Smooth muscle cell (in vitro differentiated cells): ENCODE data around the gene C9orf85. TPM values are rescaled to one million over a fixed set of nuclear protein-coding genes. Genes with fewer than 3 reads are reported as not detected.
A peak's percentile ranks its signal among the peaks of the same experiment; 100 is the strongest.

Source experiments
- DNase-seq: peaks from one replicate; lab custom pipeline; 2025; ENCODE audit not compliant: unreplicated experiment; lab: John Stamatoyannopoulos, UW
- H2AFZ ChIP-seq: fragments of 200-600 bp; sonication (generic); 2 replicates; pipeline ENCODE4 v1.6.0; 2016; ENCODE audit warnings: antibody characterized with exemption, low read depth, mild to moderate bottlenecking
- H3F3A ChIP-seq: fragments of 200-600 bp; sonication (generic); 2 replicates; pipeline ENCODE4 v1.6.0; 2017; ENCODE audit warnings: antibody characterized with exemption, low read depth
- H3K27ac ChIP-seq: fragments of 200-600 bp; sonication (generic); 2 replicates; pipeline ENCODE4 v1.5.1; 2016; ENCODE audit warnings: low read depth, mild to moderate bottlenecking
- H3K27me3 ChIP-seq: fragments of 200-600 bp; sonication (generic); 2 replicates; pipeline ENCODE4 v1.6.1; 2016; ENCODE audit warnings: low read depth, mild to moderate bottlenecking
- H3K36me3 ChIP-seq: fragments of 200-600 bp; sonication (generic); 2 replicates; pipeline ENCODE4 v1.5.1; 2016; ENCODE audit warnings: low read depth
- H3K4me1 ChIP-seq: fragments of 200-600 bp; sonication (generic); 2 replicates; pipeline ENCODE4 v1.5.1; 2016; ENCODE audit warnings: low read depth
- H3K4me2 ChIP-seq: fragments of 200-600 bp; sonication (generic); 2 replicates; pipeline ENCODE4 v1.6.0; 2016; ENCODE audit warnings: mild to moderate bottlenecking
- H3K4me3 ChIP-seq: fragments of 200-600 bp; sonication (generic); 2 replicates; pipeline ENCODE4 v1.5.1; 2016; ENCODE audit warnings: mild to moderate bottlenecking
- H3K79me2 ChIP-seq: fragments of 200-600 bp; sonication (generic); 2 replicates; pipeline ENCODE4 v1.6.0; 2016; ENCODE audit warnings: low read depth, mild to moderate bottlenecking
- H3K9ac ChIP-seq: fragments of 200-600 bp; sonication (generic); 2 replicates; pipeline ENCODE4 v1.6.0; 2016; ENCODE audit warnings: low read depth
- H3K9me3 ChIP-seq: fragments of 200-600 bp; sonication (generic); replicated peaks from 2 replicates; pipeline ENCODE4 v1.5.1; 2016; ENCODE audit warnings: low read depth
- H4K20me1 ChIP-seq: fragments of 200-600 bp; sonication (generic); 2 replicates; pipeline ENCODE4 v1.6.0; 2016; ENCODE audit warnings: low read depth
- WGBS: methylation state at CpG from one replicate; pipeline ENCODE4 v1.1.7; 2016; ENCODE audit warnings: low lambda C conversion rate; 5-methylcytosine and 5-hydroxymethylcytosine counted together
- polyA plus RNA-seq: library from polyadenylated mRNA; unstranded; fragments of >200 nt; fragmentation: Nextera tagmentation; extraction: Ambion mirVana; gene quantifications from 2 replicates; pipeline ENCODE4 v1.2.1, GENCODE V29; 2016
- total RNA-seq: library from RNA; depleted of rRNA; stranded (reverse); fragments of >200 nt; gene quantifications from 2 replicates; pipeline ENCODE4 v1.2.3, GENCODE V29; 2014
- TF ChIP-seq, protein P1 (sequence below): fragments of 200-600 bp; sonication (generic); IDR thresholded peaks from 2 replicates; pipeline ENCODE4 v1.5.1; 2017; ENCODE audit warnings: borderline replicate concordance, mild to moderate bottlenecking, antibody characterized with exemption; ENCODE audit not compliant: insufficient read depth, poor library complexity, severe bottlenecking

The C9orf85 gene
- total and polyA plus RNA-seq, 2 experiments from 2014 or later: 10.2 to 11.8 TPM

GRCh38 chr9:71908825-71909224 is 2.6 kb upstream of the C9orf85 start:
- H3K36me3 ChIP-seq: no peaks in the 10 kb centered on the region
- 15% methylated on average over 1 of the region's 1 CpG for WGBS

DNA sequence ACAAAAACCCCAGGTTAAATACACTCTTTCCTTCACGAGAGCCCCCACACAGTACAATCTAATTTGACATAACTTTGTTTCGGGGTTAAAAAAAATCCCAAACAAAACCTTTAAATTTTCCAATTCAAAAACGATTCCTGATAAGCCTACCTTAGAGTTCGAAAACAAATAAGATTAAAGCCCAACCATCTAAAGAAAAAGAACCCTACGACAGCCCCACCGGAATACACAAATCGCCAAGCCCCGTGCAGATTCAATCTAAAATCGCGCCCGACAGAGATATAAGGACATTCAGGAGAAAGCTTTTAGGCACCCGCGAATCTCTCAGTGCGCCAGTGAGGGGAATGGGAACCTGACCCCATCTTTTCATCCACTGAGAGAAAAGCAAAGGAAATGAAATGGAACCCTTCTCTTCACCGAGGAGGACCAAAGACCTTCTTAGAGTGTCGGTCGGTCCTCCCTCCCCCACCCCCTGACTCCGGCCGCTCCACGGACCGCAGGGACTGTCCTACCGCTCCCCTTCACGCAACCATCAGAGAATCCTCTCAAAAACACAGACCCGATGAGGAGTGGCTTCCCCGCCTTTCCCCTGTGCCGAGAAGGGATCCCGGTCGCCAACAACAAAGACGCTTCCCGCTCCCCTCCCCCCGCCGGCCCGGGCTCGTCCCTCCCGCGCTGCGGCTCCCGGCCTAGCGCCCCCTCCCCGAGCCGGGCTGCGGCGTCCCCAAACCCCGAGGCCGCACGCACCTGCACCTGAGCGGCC is 1.4 kb upstream of the C9orf85 start:
- DNase-seq: peak; percentile 41
- WGBS: 1% methylated on average over 42 of the region's 47 CpGs
- peaks cover 70% of the 10 kb centered on the region for H4K20me1 ChIP-seq

More at GRCh38 chr9:71908825-71909224, 2.6 kb upstream of the C9orf85 start:
- H3K79me2 ChIP-seq: peaks cover 82% of the 10 kb centered on the region
- peaks cover 74% of the 10 kb centered on the region for H4K20me1 ChIP-seq
- peaks cover 10% of the 10 kb centered on the region for H3K4me1 ChIP-seq
- H3K9me3 ChIP-seq: no peaks in the 10 kb centered on the region
- TF ChIP-seq, protein P1, sequence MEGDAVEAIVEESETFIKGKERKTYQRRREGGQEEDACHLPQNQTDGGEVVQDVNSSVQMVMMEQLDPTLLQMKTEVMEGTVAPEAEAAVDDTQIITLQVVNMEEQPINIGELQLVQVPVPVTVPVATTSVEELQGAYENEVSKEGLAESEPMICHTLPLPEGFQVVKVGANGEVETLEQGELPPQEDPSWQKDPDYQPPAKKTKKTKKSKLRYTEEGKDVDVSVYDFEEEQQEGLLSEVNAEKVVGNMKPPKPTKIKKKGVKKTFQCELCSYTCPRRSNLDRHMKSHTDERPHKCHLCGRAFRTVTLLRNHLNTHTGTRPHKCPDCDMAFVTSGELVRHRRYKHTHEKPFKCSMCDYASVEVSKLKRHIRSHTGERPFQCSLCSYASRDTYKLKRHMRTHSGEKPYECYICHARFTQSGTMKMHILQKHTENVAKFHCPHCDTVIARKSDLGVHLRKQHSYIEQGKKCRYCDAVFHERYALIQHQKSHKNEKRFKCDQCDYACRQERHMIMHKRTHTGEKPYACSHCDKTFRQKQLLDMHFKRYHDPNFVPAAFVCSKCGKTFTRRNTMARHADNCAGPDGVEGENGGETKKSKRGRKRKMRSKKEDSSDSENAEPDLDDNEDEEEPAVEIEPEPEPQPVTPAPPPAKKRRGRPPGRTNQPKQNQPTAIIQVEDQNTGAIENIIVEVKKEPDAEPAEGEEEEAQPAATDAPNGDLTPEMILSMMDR: no peak
- peak overlapping the region; percentile 96 for H3K4me2 ChIP-seq
- H3F3A ChIP-seq: peaks cover 5% of the 10 kb centered on the region
- H3K27ac ChIP-seq: no peak overlapping the region
- no peak for DNase-seq
- peak overlapping the region; percentile 74 for H3K9ac ChIP-seq
- H3K4me3 ChIP-seq: peak overlapping the region; percentile 83
- no peaks in the 10 kb centered on the region for H3K27me3 ChIP-seq
- no peak overlapping the region for H2AFZ ChIP-seq

GRCh38 chr9:71910650-71911060 is 784 bp upstream of the C9orf85 start:
- no peaks in the 10 kb centered on the region for H3K27me3 ChIP-seq
- H3K4me2 ChIP-seq: peak overlapping the region; percentile 96
- no peaks in the 10 kb centered on the region for H3K9me3 ChIP-seq
- TF ChIP-seq, protein P1: no peak
- peaks cover 69% of the 10 kb centered on the region for H4K20me1 ChIP-seq
- peak overlapping the region; percentile 86 for H2AFZ ChIP-seq
- peak overlapping the region; percentile 83 for H3K4me3 ChIP-seq
- H3K9ac ChIP-seq: peak overlapping the region; percentile 74
- no peak for DNase-seq
- peaks cover 10% of the 10 kb centered on the region for H3K4me1 ChIP-seq
- H3F3A ChIP-seq: peaks cover 5% of the 10 kb centered on the region
- H3K79me2 ChIP-seq: peaks cover 82% of the 10 kb centered on the region
- peak overlapping the region; percentile 70 for H3K27ac ChIP-seq
- WGBS: 1% methylated on average over 47 of the region's 56 CpGs
- no peaks in the 10 kb centered on the region for H3K36me3 ChIP-seq

More for the DNA sequence above, 1.4 kb upstream of the C9orf85 start:
- Histone ChIP-seq H3K27me3 (no peaks in the 10 kb centered on the region), H3K9ac (peak overlapping the region; percentile 74), H3K9me3 (no peaks in the 10 kb centered on the region), H3K79me2 (peaks cover 82% of the 10 kb centered on the region), H3K27ac (peak overlapping the region; percentile 70), H3K4me3 (peak overlapping the region; percentile 83), H3F3A (peaks cover 5% of the 10 kb centered on the region), H2AFZ (peak overlapping the region; percentile 86), H3K36me3 (no peaks in the 10 kb centered on the region), H3K4me2 (peak overlapping the region; percentile 96), H3K4me1 (peaks cover 10% of the 10 kb centered on the region)
- TF ChIP-seq, protein P1: peak; percentile 3
